Esophagus muscularis mucosa (tissue), 4 donors: ENCODE results near the gene CCHCR1. TPM values are rescaled to one million over a fixed set of nuclear protein-coding genes. Genes with fewer than 3 reads are reported as not detected.
A peak's percentile ranks its signal among the peaks of the same experiment; 100 is the strongest.
"Not testable (repeated sequence)": the region's sequence is repeated elsewhere in the genome, so short reads cannot be mapped to it uniquely, and the experiment has no call there.

ENCODE experiments used
- DNase-seq: peaks from one replicate; pipeline ENCODE4 v3.0.0-alpha.2; 2017; ENCODE audit errors: extremely low spot score
- H3K27ac ChIP-seq, 4 donors: fragments of 200-600 bp; sonication (generic); replicated peaks in 1 of 4; 1 replicate in 3 of 4; 2 replicates in 1 of 4; pipeline ENCODE4 v1.5.1; 2016 to 2019; ENCODE audit warnings: mild to moderate bottlenecking in 1 of 4
- H3K27me3 ChIP-seq, 4 donors: fragments of 200-600 bp; sonication (generic); one replicate each; pipeline versions ENCODE4 v1.5.1 to v1.6.0; 2016 to 2019
- H3K36me3 ChIP-seq, 4 donors: fragments of 200-600 bp; sonication (generic); one replicate each; pipeline ENCODE4 v1.5.1; 2016 to 2019
- H3K4me1 ChIP-seq, 4 donors: fragments of 200-600 bp; sonication (generic); one replicate each; pipeline ENCODE4 v1.5.1; 2016 to 2019
- H3K4me3 ChIP-seq, 4 donors: fragments of 200-600 bp; sonication (generic); 1 replicate in 2 of 4; 2 replicates in 2 of 4; pipeline ENCODE4 v1.5.1; 2016 to 2019; ENCODE audit warnings: mild to moderate bottlenecking in 4 of 4, moderate library complexity in 1 of 4
- H3K9me3 ChIP-seq, 4 donors: fragments of 200-600 bp; sonication (generic); 1 replicate in 3 of 4; 2 replicates in 1 of 4; pipeline ENCODE4 v1.5.1; 2016 to 2019
- EP300 ChIP-seq: sonication (generic); formaldehyde crosslinking; IDR thresholded peaks from one replicate; pipeline ENCODE4 v1.6.1; 2017; ENCODE audit warnings: antibody characterized with exemption
- POLR2A ChIP-seq: fragments of 450-650 bp; IDR thresholded peaks from one replicate; pipeline ENCODE4 v1.6.1; 2017; ENCODE audit warnings: antibody characterized with exemption, moderate library complexity, mild to moderate bottlenecking, low read depth
- POLR2AphosphoS5 ChIP-seq, 2 donors: sonication (generic); formaldehyde crosslinking; IDR thresholded peaks; one replicate each; pipeline ENCODE4 v1.6.1; 2017; ENCODE audit warnings: antibody characterized with exemption in 2 of 2
- WGBS: methylation state at CpG from one replicate; pipeline ENCODE4 v1.1.5; 2018; 5-methylcytosine and 5-hydroxymethylcytosine counted together
- intact Hi-C: fragments of 100-400 bp; cut with DNase I; formaldehyde crosslinking; loops from one replicate; pipeline ENCODE4 v1.15.1; 2023
- total RNA-seq, 4 donors: library from RNA; depleted of rRNA; stranded (reverse); fragments of >200 nt; gene quantifications; one replicate each; pipeline versions ENCODE4 v1.1.0 to v1.2.1, GENCODE V29; 2016
- TF ChIP-seq, protein P1 (sequence below), 3 experiments: fragments of 200-600 bp in 2 of 3; fragments of 450-650 bp in 1 of 3; sonication (generic) in 2 of 3; IDR thresholded peaks; one replicate each; pipeline ENCODE4 v1.5.1; 2017 to 2019; ENCODE audit warnings: antibody characterized with exemption in 3 of 3, mild to moderate bottlenecking in 2 of 3, moderate library complexity in 1 of 3

CCHCR1 gene
- total RNA-seq, 4 donors from 2014 or later: 5.8 to 11.6 (median 9.4) TPM

DNA sequence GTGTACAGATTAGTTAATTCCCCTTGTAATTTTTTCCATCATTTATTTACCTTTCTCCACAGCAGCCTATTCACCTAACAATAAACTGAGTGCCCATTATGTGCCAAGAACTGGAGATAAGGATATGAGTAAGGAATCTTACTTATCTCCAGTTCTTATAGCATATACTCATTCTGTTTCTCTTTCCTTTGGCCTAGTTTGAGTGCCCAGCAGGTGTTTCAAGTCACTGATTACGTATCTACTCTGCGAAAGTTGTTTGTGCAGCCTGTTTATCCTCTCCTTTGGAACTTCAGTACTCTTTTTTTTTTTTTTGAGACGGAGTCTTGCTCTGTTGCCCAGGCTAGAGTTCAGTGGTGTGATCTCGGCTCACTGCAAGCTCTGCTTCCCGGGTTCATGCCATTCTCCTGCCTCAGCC lies 30.2 kb upstream of the CCHCR1 start:
- TF ChIP-seq EP300 (no peak), POLR2A (no peak), POLR2AphosphoS5 (IDR thresholded peaks at IDR 0.05) (no peak)
- TF ChIP-seq, protein P1, sequence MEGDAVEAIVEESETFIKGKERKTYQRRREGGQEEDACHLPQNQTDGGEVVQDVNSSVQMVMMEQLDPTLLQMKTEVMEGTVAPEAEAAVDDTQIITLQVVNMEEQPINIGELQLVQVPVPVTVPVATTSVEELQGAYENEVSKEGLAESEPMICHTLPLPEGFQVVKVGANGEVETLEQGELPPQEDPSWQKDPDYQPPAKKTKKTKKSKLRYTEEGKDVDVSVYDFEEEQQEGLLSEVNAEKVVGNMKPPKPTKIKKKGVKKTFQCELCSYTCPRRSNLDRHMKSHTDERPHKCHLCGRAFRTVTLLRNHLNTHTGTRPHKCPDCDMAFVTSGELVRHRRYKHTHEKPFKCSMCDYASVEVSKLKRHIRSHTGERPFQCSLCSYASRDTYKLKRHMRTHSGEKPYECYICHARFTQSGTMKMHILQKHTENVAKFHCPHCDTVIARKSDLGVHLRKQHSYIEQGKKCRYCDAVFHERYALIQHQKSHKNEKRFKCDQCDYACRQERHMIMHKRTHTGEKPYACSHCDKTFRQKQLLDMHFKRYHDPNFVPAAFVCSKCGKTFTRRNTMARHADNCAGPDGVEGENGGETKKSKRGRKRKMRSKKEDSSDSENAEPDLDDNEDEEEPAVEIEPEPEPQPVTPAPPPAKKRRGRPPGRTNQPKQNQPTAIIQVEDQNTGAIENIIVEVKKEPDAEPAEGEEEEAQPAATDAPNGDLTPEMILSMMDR (IDR thresholded peaks at IDR 0.05): no peak
- no peaks in the 10 kb centered on the region for H3K36me3 ChIP-seq
- H3K27me3 ChIP-seq: no peaks in the 10 kb centered on the region
- H3K27ac ChIP-seq: no peak overlapping the region
- no peaks in the 10 kb centered on the region for H3K4me1 ChIP-seq
- no peaks in the 10 kb centered on the region for H3K9me3 ChIP-seq
- intact Hi-C loops: no loop called here
- no peak overlapping the region for H3K4me3 ChIP-seq
- DNase-seq: no peak
- WGBS: 69% methylated on average over 5 of the region's 5 CpGs

DNA sequence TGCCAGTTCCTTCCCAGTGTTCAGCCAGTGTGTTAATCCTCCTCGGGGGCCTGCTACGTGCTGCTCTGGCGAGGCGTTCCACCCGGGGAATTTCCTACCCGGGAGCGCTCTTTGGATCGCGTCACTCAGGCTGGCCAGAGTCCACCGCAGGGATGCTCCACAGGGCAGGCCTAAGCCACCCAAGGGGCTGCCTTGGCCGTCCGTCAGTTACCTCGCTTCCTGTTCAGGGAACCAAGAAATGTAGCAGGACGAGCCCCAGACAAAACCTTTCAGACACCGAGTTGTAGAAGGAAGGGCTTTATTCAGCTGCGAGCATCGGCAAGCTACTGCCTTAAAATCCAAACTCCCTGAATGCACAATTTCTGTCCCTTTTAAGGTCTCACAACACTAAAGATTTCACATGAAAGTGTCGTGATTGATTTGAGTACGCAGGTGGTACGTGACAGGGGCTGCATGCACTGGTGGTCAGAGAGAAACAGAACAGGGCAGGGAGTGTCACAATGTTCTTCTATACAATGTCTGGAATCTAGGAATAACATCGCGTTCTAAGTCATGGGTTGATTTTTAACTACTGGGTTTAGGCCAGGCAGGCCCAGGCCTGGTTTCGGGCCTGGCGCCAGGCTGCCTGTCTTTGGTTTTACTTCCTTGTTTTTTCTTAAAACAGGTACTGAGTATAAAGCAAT lies 28.6 kb upstream of the CCHCR1 start:
- DNase-seq: no peak
- TF ChIP-seq POLR2A (no peak), POLR2AphosphoS5 (IDR thresholded peaks at IDR 0.05) (peak; percentile 23 to 44)
- H3K27ac ChIP-seq: peak overlapping the region; percentile 41 to 70 (median 54)
- intact Hi-C loops: no loop called here
- H3K36me3 ChIP-seq: no peaks in the 10 kb centered on the region
- H3K27me3 ChIP-seq: no peaks in the 10 kb centered on the region
- H3K4me1 ChIP-seq: no peaks in the 10 kb centered on the region
- peak overlapping the region; percentile 10 to 37 (median 22) for H3K4me3 ChIP-seq
- no peaks in the 10 kb centered on the region for H3K9me3 ChIP-seq
- 85% methylated on average over 24 of the region's 24 CpGs for whole genome bisulfite sequencing

DNA sequence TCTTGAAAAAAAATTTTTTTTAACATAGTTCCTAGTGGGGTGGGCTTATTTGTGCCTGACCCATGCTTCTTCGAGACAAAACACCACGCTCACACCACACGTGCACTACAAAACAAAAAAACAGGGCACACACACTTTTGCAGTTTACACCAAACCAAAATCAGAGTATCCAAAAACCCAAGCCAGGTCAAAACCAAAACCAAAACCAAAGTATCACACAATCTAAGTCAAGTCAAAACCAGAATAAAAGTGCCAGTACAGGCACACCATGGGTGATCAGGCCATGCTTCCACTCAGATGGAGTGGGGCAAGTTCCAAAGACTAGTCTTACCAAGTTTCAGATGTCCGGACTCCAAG lies 28.1 kb upstream of the CCHCR1 start:
- H3K9me3 ChIP-seq, H3K36me3 ChIP-seq, H3K4me1 ChIP-seq, DNase-seq, intact Hi-C loops, H3K27me3 ChIP-seq: not testable (repeated sequence)
- 92% methylated on average over 4 of the region's 4 CpGs for WGBS
- peak overlapping the region; percentile 10 to 37 (median 22) for H3K4me3 ChIP-seq
- H3K27ac ChIP-seq: peak overlapping the region; percentile 41 to 70 (median 54)

DNA sequence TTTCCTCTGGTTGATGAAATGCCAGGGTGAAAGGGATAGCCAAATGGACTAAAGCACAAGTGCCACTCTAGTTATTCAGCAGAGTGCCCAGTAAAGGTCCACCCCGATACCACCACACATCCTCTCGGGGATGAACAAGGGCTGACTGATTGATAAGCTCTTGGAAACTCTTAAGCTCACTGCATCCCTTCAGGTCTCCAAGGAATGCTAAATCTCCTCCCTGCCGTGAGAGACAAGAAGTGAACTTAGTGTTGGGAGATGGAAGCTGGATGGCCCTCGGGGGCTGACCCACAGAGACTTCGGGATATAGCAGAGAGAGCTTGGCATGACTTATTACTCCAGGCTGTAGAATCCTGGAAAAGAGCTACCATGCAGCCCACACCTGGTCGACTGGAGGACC lies 26.3 kb upstream of the CCHCR1 start:
- not testable (repeated sequence) for H3K27ac ChIP-seq

DNA sequence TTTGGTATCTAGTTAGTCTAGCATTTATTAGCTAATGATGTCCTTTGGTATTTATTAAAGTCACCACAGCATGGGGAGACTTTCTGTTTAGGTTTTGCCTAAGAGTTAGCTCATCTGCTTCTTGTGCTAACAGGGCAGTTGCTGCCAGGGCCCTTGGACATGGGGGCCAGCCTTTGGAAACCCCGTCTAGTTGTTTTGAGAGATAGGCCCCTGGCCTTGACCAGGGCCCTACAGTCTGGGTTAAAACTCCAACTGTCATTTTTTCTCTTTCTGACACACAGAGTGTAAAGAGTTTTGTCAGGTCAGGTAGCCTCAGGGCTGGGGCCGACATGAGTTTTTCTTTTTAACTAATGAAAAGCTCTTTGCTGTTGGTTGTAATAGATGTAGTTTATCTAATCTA lies 25.7 kb upstream of the CCHCR1 start:
- peaks cover 0 to 19% (median 6%) of the 10 kb centered on the region in 4 donors for H3K4me1 ChIP-seq
- H3K9me3 ChIP-seq, H3K36me3 ChIP-seq, H3K4me3 ChIP-seq, DNase-seq, intact Hi-C loops, H3K27me3 ChIP-seq, H3K27ac ChIP-seq: not testable (repeated sequence)
- WGBS: 58% methylated on average over 2 of the region's 2 CpGs

More for the DNA sequence above, 26.3 kb upstream of the CCHCR1 start:
- H3K4me3 ChIP-seq, H3K36me3 ChIP-seq, H3K27me3 ChIP-seq, H3K9me3 ChIP-seq, DNase-seq, intact Hi-C loops: not testable (repeated sequence)
- WGBS: 77% methylated on average over 6 of the region's 6 CpGs
- peaks cover 0 to 18% (median 4%) of the 10 kb centered on the region in 4 donors for H3K4me1 ChIP-seq

DNA sequence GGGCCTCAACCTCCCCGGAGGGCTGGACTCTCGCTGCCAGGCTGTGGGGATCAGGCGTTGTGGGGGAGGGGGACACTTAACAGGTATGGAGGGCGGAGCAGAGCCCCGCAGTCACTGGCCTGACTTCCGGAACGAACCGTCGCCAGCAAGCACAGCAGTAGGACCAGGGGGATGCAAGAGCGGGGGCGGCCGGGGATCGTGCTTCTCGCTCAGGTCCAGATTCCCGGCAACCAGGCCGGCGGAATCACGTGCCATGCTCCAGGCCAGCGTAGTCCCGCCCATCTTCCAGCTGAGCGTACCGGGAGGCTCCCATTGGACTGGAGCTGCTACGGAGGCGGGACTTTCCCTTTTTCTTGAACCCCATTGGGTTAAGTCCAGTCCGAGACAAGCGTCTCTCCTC lies 22.9 kb upstream of the CCHCR1 start:
- peaks cover 0 to 19% (median 6%) of the 10 kb centered on the region in 4 donors for H3K4me1 ChIP-seq
- H3K27ac ChIP-seq: peak overlapping the region in 2 of 4 donors; percentile 46 to 58
- H3K27me3 ChIP-seq: no peaks in the 10 kb centered on the region
- intact Hi-C loops: no loop called here
- peak in 1 of 2 donors; percentile 15 for TF ChIP-seq POLR2AphosphoS5 (IDR thresholded peaks at IDR 0.05)
- TF ChIP-seq EP300: no peak
- TF ChIP-seq, protein P1 (IDR thresholded peaks at IDR 0.05): no peak
- H3K4me3 ChIP-seq: peak overlapping the region; percentile 26 to 52 (median 48)
- DNase-seq: no peak
- no peaks in the 10 kb centered on the region for H3K9me3 ChIP-seq
- no peaks in the 10 kb centered on the region for H3K36me3 ChIP-seq
- 82% methylated on average over 16 of the region's 26 CpGs for WGBS

DNA sequence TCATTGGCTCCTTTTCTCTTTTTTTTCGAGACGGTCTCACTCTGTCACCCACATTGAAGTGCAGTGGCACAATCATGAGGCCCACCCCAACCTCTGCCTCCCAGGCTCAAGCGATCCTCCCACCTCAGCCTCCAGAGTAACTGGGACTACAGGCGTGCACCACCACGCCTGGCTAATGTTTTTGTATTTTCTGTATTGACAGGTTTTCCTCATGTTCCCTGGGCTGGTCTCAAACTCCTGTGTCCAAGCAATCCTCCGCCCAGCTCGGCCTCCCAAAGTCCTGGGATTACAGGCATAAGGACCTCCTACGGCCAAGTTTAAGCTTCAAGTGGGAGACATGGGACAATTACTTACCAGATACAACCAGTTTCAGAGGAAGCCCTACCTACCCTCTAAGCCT lies 22.3 kb upstream of the CCHCR1 start:
- H3K27me3 ChIP-seq: no peaks in the 10 kb centered on the region
- no peaks in the 10 kb centered on the region for H3K36me3 ChIP-seq
- H3K9me3 ChIP-seq: no peaks in the 10 kb centered on the region
- TF ChIP-seq POLR2AphosphoS5 (IDR thresholded peaks at IDR 0.05) (no peak), POLR2A (no peak), EP300 (no peak)
- TF ChIP-seq, protein P1 (IDR thresholded peaks at IDR 0.05): no peak
- H3K27ac ChIP-seq: peak overlapping the region in 1 of 4 donors; percentile 58
- peak overlapping the region; percentile 26 to 52 (median 48) for H3K4me3 ChIP-seq
- DNase-seq: no peak
- intact Hi-C loops: no loop called here
- WGBS: 97% methylated on average over 8 of the region's 8 CpGs
- peaks cover 0 to 19% (median 6%) of the 10 kb centered on the region in 4 donors for H3K4me1 ChIP-seq
